HUES6 (cell line): ENCODE measurements around the gene SAMD1.
A peak's percentile ranks its signal among the peaks of the same experiment; 100 is the strongest.

Experiments used
- H3K27ac ChIP-seq: 2 replicates; pipeline ENCODE4 v1.7.0; 2013; ENCODE audit warnings: low read depth, mild to moderate bottlenecking, low read length, inconsistent platforms
- H3K27me3 ChIP-seq: 2 replicates; pipeline ENCODE4 v1.6.1; 2013; ENCODE audit warnings: low read length; ENCODE audit not compliant: control insufficient read depth, insufficient read depth
- H3K36me3 ChIP-seq: 2 replicates; pipeline ENCODE4 v1.6.1; 2013; ENCODE audit warnings: low read length; ENCODE audit not compliant: control insufficient read depth, insufficient read depth
- H3K4me1 ChIP-seq: 2 replicates; pipeline ENCODE4 v1.6.1; 2013; ENCODE audit warnings: low read length; ENCODE audit not compliant: control insufficient read depth, insufficient read depth
- H3K4me3 ChIP-seq: 2 replicates; pipeline ENCODE4 v1.5.1; 2013; ENCODE audit warnings: low read depth, low read length
- H3K9ac ChIP-seq: one replicate; pipeline ENCODE4 v1.6.1; 2013; ENCODE audit warnings: mild to moderate bottlenecking, low read length
- H3K9me3 ChIP-seq: 2 replicates; pipeline ENCODE4 v1.6.1; 2013; ENCODE audit warnings: low read depth, low read length; ENCODE audit not compliant: control insufficient read depth, insufficient read depth

SAMD1 gene

DNA sequence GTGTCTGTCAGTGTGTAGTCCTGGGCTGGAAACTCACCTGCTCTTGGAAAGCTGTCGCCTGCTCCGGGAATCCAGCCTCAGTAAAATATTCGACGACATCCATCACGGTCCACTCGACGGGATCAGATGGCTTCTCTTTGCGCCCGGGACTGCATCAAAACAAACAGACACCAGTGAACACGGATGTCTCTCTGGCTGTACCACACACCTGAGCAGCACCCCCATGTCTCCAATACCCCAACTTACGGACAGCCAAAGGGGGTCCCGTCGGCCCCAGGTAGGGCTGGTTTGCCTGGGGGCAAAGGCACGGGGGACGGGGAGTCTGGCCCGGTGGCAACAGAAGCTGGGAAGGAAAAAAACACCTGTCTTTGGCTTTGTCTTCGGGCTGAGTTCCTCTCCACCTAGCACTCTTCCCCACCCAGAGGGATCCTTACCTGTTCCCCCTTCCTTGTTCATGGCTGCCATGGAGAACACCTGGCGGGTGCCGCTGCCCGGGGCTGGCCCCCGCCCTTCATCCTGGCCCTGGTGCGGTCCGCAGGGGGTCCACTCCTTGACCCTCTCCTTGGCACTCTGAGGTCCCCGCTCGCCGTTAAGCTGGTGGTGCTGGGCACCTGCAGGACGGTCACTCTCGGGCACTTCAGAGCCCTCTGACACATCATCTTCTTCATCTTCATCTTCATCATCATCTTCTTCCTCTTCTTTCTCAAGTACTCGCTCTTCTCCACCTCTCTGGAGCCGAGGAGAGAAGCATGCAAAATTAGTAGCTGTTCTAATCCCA lies 1.7 kb downstream of the SAMD1 start:
- H3K4me1 ChIP-seq, result peaks cover 17% of the 10 kb centered on the region
- H3K27ac ChIP-seq, result no peak overlapping the region
- no peak overlapping the region for H3K9ac ChIP-seq
- peak overlapping the region; percentile 67 for H3K4me3 ChIP-seq
- peaks cover 14% of the 10 kb centered on the region for H3K27me3 ChIP-seq
- H3K36me3 ChIP-seq, result peaks cover 11% of the 10 kb centered on the region
- peaks cover 8% of the 10 kb centered on the region for H3K9me3 ChIP-seq

DNA sequence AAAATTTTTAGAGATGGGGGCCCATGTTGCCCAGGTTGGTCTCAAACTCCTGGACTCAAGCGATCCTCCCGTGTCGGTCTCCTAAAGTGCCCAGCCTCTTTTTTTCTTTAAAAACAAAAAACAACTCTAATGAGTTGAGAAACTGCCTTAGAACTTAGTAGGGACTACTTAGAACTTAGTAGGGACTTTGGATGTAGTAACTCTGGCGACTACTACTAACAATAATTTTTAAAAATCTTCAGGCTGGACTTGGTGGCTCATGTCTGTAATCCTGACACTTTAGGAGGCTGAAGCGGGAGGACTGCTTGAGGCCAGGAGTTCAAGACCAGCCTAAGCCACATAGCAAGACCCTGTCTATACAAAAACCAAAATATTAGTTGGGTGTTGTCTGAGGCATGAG lies 4.5 kb downstream of the SAMD1 start:
- Histone ChIP-seq H3K4me1 (peaks cover 17% of the 10 kb centered on the region), H3K27ac (no peak overlapping the region), H3K4me3 (peak overlapping the region; percentile 63)

DNA sequence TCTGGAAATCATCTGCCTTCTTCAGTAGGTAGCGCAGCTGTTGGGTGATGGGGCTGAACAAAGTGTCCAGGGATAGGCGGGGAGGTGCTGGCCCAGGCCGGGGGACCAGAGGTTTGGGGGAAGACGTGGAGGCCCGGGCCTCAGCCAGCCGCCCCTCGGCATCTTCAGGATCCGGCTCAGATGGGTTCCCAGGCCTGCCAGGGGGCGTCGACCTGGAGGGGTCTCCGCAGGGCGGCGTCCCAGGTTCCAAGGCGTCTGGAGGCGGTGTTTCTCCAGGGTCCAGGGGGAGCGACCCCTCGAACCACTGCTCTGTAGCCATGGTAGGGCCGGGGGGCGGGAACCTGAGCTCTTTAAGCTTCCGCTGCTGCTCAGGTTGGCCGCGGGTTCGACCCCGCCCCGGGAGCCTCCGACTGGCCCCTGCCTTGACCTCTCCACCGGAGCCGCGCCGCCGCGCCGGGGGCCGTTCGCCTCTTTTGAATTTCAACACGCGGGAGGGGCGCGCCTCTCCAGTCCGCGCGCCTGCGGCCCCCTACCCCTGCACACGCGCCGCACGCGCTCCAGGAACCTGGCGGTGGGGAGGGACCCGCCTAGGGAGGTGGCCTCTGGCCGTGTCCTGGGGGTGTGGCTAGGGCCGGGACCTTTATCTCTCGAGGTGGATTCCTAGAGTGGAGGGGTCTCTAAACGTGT lies 5.1 kb downstream of the SAMD1 start, which contains the start of gene C19orf67:
Gene C19orf67 (minus strand): TSS at position 475 of the 687 bp plus-strand sequence. CDS start 156 bp downstream, at position 319.
- H3K9me3 ChIP-seq, result no peaks in the 10 kb centered on the region
- H3K9ac ChIP-seq, result peak within 1 kb of the TSS; percentile 57
- H3K27ac ChIP-seq, result no peak within 1 kb of the TSS
- peak within 1 kb of the TSS; percentile 63 for H3K4me3 ChIP-seq
- peaks cover 17% of the 10 kb centered on the region for H3K4me1 ChIP-seq
- peaks cover 11% of the 10 kb centered on the region for H3K36me3 ChIP-seq
- peaks cover 14% of the 10 kb centered on the region for H3K27me3 ChIP-seq

More for the DNA sequence above, 4.5 kb downstream of the SAMD1 start:
- peaks cover 14% of the 10 kb centered on the region for H3K27me3 ChIP-seq
- H3K36me3 ChIP-seq, result peaks cover 11% of the 10 kb centered on the region
- H3K9ac ChIP-seq, result no peak overlapping the region
- no peaks in the 10 kb centered on the region for H3K9me3 ChIP-seq

GRCh38 chr19:14082675-14082960 lies 7.9 kb downstream of the SAMD1 start:
- H3K4me3 ChIP-seq, result no peak overlapping the region
- peaks cover 10% of the 10 kb centered on the region; the same call in 1 of the 2 replicates for H3K4me1 ChIP-seq
- H3K36me3 ChIP-seq, result no peaks in the 10 kb centered on the region; the same call in 1 of the 2 replicates
- 0 out of 2 replicates have a peak, but pooled peaks cover 3% of the 10 kb centered on the region for H3K27me3 ChIP-seq
- H3K9ac ChIP-seq, result no peak overlapping the region
- no peak overlapping the region for H3K27ac ChIP-seq
- H3K9me3 ChIP-seq, result no peaks in the 10 kb centered on the region

DNA sequence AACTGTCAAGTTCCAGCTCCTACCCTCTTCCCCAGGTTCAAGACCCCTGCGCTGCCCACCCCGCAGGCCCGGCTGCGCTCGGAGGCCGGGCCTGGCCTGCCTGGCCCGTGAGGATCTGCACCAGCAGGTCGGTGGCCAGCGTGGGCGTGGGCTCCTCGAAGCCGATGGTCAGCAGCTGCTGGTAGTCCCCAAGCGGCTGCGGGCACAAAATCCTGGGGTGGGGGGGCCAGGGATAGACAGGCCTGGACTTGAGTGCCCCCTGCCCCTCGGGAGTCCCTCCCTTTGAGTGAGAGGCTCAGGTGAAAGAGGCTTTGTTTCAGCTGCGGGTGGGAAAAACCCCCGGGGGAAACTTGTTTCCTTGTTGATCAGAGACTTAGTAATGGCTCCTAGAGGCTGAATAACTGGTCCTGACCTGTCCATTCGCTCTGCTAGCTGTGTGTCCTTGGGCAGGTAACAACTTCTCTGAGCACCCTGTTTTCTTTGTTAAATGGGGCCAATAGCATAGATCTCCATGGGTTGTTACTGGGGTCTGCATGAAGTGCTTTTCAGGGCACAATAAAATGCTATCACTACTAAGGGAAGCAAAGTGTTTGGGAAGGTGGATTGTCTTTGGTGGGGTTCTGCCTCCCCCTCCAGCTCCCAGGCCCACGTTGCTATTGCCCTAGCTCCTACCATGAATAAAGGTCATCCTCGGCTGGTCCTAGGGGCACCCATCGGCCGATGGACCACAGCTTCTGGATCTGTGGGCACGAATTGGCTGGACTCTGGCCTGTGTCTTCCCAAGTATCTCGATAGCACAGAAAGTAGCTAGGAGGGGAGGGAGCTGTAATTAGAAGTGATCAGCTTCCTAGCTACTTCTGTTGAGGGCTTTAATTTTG lies 8.5 kb downstream of the SAMD1 start:
- peak overlapping the region; percentile 30 for H3K9ac ChIP-seq
- H3K4me3 ChIP-seq, result peak overlapping the region; percentile 85
- H3K36me3 ChIP-seq, result no peaks in the 10 kb centered on the region; the same call in 1 of the 2 replicates
- H3K27ac ChIP-seq, result no peak overlapping the region
- H3K9me3 ChIP-seq, result no peaks in the 10 kb centered on the region
- H3K4me1 ChIP-seq, result peaks cover 10% of the 10 kb centered on the region; the same call in 1 of the 2 replicates
- peaks cover 8% of the 10 kb centered on the region; the same call in 1 of the 2 replicates for H3K27me3 ChIP-seq

GRCh38 chr19:14080887-14081796 lies 9.4 kb downstream of the SAMD1 start:
- Histone ChIP-seq H3K9ac (peak overlapping the region; percentile 47), H3K27ac (no peak overlapping the region), H3K27me3 (peaks cover 7% of the 10 kb centered on the region; the same call in 1 of the 2 replicates), H3K4me1 (peaks cover 10% of the 10 kb centered on the region; the same call in 1 of the 2 replicates), H3K36me3 (no peaks in the 10 kb centered on the region), H3K9me3 (no peaks in the 10 kb centered on the region), H3K4me3 (peak overlapping the region; percentile 85)

- Histone ChIP-seq H3K4me1 (peaks cover 13% of the 10 kb centered on the region; the same call in 1 of the 2 replicates), H3K27me3 (peaks cover 33% of the 10 kb centered on the region), H3K4me3 (no peak overlapping the region), H3K9me3 (no peaks in the 10 kb centered on the region), H3K9ac (no peak overlapping the region), H3K36me3 (no peaks in the 10 kb centered on the region), H3K27ac (no peak overlapping the region)
Measured at GRCh38 chr19:14078411-14078810, 12.1 kb downstream of the SAMD1 start.

GRCh38 chr19:14073925-14074838 lies 16.4 kb downstream of the SAMD1 start:
- Histone ChIP-seq H3K9ac (peak overlapping the region; percentile 50), H3K4me1 (peaks cover 19% of the 10 kb centered on the region; the same call in 1 of the 2 replicates), H3K36me3 (no peaks in the 10 kb centered on the region), H3K27me3 (peaks cover 55% of the 10 kb centered on the region), H3K27ac (no peak overlapping the region), H3K4me3 (peak overlapping the region; percentile 70), H3K9me3 (no peaks in the 10 kb centered on the region)

- peaks cover 19% of the 10 kb centered on the region; the same call in 1 of the 2 replicates for H3K4me1 ChIP-seq
- no peak overlapping the region for H3K27ac ChIP-seq
- H3K36me3 ChIP-seq, result no peaks in the 10 kb centered on the region
- H3K9me3 ChIP-seq, result no peaks in the 10 kb centered on the region
- H3K9ac ChIP-seq, result peak overlapping the region; percentile 50
- peak overlapping the region; percentile 70 for H3K4me3 ChIP-seq
- peaks cover 55% of the 10 kb centered on the region for H3K27me3 ChIP-seq
Measured at GRCh38 chr19:14073261-14073924, 17.2 kb downstream of the SAMD1 start.
